EL (cell line): ENCODE results near the gene COL6A1.

Source experiments
- DNase-seq: peaks from one replicate; pipeline ENCODE4 v3.0.0-alpha.2; 2016

COL6A1 gene, protein sequence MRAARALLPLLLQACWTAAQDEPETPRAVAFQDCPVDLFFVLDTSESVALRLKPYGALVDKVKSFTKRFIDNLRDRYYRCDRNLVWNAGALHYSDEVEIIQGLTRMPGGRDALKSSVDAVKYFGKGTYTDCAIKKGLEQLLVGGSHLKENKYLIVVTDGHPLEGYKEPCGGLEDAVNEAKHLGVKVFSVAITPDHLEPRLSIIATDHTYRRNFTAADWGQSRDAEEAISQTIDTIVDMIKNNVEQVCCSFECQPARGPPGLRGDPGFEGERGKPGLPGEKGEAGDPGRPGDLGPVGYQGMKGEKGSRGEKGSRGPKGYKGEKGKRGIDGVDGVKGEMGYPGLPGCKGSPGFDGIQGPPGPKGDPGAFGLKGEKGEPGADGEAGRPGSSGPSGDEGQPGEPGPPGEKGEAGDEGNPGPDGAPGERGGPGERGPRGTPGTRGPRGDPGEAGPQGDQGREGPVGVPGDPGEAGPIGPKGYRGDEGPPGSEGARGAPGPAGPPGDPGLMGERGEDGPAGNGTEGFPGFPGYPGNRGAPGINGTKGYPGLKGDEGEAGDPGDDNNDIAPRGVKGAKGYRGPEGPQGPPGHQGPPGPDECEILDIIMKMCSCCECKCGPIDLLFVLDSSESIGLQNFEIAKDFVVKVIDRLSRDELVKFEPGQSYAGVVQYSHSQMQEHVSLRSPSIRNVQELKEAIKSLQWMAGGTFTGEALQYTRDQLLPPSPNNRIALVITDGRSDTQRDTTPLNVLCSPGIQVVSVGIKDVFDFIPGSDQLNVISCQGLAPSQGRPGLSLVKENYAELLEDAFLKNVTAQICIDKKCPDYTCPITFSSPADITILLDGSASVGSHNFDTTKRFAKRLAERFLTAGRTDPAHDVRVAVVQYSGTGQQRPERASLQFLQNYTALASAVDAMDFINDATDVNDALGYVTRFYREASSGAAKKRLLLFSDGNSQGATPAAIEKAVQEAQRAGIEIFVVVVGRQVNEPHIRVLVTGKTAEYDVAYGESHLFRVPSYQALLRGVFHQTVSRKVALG

DNA sequence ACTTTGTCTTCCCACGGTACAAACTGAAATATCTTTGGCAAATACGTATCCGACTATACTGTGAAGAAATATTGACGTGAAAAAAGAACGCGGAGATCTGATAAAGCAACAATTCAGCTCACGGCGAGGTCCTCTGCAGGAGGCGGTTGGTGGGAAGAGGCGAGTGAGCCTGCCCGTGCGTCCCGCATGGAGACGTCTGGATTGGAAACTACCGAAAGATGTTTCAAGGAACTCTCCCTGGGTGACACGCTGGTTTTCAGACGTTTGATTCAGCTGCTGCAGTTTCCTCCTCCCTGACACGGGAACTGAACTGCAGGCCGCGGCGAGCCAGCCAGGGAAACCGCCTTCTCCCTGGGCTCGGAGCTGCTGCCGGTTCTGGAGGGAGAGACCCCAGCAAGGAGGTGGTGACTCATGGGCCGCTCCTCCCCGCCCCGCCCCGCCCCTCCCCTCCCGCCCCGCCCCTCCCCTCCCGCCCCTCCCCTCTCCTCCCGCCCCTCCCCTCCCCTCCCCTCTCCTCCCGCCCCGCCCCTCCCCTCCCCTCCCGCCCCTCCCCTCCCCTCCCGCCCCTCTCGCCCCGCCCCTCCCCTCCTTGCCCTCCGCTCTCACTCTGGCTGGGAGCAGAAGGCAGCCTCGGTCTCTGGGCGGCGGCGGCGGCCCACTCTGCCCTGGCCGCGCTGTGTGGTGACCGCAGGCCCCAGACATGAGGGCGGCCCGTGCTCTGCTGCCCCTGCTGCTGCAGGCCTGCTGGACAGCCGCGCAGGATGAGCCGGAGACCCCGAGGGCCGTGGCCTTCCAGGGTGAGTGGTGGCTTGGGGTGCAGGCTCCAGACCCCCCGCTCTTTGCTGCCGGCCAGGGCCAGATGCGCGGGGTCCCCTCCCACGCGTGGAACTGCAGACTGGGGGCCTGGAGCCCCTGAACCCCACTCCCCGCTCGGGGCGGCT is at the start of gene COL6A1:
COL6A1 (plus strand) TSS at position 620 of the 941 bp plus-strand sequence; CDS start at position 701, 81 bp downstream.
- peak; percentile 89 for DNase-seq

DNA sequence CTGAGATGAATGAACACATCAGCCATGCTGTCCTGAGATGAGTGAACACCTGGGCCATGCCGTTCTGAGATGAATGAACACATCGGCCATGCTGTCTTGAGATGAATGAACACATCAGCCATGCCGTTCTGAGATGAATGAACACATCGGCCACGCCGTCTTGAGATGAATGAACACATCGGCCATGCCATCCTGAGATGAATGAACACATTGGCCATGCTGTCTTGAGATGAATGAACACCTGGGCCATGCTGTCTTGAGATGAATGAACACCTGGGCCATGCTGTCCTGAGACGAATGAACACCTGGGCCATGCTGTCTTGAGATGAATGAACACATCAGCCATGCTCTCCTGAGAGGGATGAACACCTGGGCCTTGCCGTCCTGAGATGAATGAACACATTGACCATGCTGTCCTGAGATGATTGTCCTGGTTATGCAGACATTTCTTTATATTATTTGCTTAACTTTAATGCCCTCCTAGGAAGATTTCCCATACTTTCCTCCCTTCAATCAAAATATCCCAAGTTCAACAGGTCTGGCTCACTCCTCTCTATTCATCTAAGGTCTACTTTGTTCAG is 48.6 kb upstream of the COL6A1 start:
- no peak for DNase-seq

DNA sequence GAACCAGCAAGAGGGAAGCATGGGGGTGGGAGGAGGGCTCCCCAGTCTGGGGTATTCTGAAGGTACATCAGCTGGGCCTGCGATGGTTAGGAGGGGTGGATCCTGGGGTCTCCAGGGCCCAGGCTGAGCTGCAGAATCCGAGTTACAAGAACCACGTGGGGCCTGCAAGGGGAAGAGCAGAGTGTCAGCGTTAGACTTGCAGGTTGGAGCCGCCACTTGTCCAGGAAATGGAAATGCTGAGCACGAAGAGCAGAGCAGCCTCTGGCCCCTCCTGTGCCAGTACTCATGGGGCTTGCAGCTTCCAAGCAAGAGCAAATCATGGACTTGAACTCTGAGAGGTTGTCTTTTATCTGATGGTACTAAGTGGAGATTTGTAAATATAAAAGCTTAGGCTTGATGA is 47.5 kb upstream of the COL6A1 start:
- DNase-seq = no peak

DNA sequence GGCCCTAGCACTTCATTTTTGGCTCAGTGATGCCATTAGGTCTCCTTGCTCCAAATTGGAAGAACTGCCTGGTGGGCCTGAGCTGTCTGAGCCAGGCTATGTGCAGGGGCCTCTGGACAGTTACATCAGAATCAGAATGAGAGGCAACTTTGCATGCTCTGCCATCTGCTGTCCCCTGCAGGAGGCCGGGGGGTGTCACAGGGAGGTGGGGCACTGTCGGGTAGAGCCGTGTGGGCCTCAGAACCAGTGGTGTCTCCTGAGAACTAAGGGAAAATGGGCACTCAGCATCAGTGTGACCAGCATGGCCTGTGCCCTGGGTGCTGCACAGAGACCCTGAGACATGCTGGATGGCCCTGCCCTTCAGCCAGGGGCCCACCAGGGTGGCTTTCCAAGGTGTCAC is 47.0 kb upstream of the COL6A1 start:
- DNase-seq = no peak

DNA sequence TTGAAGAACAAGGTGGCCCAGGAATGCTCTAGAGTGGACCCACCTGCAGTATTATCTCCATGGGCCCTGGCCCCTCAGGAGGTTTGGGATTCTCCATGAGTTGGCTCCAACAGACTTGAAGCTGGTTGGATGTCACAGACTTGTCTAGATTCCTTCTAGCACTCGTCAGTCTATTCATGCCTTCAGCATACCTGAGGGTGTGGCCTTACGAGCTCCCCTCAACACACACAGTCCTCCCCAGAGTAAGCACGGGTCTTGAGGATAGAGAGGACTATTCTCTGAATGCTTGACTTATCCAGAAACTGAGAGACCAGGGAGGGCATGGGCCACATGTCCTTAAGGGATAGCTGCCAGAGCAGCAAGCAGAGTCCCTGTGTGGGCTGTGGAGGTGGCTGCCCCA is 45.9 kb upstream of the COL6A1 start:
- DNase-seq = no peak

DNA sequence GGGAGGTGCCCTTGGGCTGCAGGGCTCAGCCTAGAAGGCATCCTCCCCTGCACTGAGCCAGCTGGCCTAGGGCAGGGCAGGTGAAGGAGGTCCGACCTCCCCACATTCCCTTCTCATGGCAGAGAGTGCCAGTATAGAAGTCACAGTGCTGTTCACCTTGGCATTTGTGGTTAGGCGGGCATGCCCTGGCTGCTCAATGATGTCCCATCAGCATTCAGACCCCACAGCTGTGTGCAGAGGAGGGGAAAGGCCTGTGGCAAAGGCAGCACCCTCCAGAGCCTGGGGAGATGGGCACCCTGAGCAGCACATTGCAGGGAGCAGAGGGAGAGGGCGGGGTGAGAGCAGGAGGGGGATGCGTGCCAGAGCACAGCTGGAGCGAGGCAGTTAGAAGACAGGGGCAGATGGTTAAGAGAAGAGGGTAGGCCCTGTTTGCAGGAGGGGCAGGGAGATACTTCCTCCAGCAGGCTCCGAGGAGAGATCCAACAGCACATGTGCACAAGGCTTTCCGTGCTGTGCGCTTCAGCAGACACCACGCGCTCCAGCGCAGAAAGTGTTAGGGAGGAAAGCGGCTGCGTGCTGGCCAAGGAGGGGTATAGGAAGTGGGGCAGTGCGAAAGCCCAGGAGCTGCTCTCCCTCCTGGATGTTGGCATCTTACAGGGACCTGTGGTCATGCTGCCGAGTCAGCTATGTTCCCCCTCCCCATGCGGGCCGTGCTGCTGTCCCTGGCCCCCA is 43.7 kb upstream of the COL6A1 start:
- no peak for DNase-seq

DNA sequence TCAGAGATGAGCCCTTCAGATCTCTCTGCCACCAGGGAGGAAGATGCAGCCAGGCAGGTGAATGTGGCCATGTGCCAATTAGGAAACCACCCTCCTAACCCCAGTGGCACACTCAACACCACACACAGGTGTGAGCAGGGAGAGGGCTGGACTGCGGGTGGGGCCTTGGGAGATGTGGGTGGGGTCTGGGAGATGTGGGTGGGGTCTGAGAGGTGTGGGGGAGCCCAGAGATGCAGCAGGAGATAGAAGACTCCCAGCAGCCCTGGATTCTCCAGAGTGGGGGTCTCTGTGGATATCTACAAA is 43.2 kb upstream of the COL6A1 start:
- no peak for DNase-seq

DNA sequence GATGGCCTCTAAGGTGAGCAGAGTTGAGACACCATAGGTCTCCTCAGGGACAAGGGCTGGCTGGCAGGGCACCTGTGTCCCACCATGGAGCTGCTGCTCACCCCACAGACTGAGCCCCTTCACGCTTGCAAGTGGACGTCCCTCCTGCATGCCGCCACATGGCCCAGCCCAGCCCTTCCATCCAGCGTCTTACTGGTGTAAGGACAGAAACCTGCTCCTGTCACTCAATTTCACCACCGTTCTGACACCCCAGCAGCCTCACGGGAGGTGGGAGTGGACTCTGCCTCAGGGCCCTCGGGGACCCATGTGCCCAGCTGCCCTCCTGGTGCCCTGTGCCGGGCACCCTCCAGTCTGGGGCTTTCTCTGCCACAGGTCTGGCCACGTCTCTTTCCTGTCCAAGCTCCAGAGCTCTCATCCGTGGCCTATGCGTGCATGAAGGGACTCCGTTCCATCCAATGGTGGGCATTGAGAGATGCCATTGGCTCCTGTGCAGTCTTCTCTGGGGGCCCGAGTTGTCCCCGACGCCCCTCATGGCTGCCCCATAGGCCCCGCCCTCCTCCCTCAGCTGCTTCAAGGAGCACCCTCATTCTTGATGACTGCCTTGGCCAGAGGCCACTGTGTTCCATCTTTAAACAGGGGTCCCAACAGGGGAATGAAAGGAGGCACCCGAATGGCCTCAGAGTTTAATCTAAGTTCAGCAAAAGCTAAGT is 42.6 kb upstream of the COL6A1 start:
- DNase-seq = no peak

DNA sequence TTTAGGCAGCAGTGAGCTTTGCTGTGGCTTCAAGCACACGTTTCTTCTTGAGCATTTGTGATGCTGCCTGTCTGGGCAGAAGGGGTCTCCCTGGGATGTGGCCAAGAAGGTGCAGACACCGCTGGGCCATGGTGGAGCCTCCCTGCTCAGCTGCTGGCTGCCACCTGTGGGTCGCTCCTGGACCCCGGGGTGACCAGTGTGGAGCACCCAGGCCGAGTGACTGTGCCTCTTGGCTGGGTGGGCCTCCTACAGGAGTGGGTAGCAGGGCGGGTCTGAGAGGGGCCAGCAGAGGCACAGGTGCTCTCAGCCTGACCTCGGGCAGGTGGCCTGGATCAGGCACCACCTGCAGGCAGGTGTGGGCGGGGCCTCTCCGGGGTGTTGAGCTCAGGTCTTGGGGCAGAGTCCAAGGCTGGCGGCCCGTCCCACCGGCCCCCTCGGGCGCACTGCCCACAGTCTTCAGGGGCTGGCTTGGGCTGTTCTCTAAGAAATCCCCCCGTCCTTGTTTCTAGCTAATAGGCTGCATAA is 42.0 kb upstream of the COL6A1 start:
- no peak for DNase-seq

DNA sequence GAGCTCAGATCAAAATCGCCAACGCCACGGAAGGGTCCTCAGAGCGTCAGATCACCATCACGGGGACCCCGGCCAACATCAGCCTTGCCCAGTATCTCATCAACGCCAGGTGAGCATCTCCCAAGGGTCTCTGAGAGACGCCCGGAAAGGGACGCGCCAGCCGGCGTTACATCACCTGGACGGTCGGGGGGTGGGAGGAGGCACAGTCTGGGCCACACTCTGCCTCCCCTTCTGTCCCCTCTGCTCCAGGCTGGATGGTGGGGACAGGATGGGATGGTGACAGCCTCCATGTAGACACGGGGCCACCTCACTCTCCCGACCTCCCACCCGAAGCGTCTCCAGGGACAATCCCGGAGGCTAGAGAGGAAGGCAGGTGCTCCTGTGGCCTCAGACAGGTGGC is 41.5 kb upstream of the COL6A1 start:
- DNase-seq = no peak

DNA sequence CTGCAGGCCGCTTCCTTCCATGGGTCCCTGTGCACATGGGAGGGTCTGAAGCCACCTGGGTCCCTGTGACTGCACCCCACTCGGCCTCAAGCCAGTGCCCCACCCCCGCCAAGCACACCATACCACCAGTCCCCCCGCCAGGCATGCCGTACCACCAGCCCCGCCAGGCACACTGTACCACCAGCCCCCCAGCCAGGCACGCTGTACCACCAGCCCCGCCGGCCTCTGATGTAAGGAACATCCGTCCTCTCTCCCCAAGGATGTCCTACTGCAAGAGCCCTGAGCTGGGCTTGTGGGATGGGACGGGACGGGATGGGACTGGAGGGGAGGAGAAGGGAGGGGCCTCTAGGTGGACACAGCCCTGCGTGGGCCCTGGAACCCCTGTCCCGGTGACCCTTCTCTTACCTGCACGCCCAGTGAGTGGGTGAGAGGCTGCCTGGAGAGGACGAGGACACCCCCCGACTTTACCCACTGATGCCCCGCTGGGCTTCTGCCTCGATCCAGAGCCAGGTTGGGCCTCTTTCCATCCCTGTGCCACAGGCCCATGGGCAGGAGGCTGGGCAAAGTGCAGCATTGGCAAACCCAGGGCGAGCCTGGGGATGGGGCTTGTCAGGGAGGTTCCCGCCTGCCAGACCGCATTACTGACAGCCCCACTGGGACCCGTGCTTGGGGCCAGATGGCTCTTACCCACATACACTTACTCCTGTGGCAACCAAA is 40.8 kb upstream of the COL6A1 start:
- DNase-seq = no peak

DNA sequence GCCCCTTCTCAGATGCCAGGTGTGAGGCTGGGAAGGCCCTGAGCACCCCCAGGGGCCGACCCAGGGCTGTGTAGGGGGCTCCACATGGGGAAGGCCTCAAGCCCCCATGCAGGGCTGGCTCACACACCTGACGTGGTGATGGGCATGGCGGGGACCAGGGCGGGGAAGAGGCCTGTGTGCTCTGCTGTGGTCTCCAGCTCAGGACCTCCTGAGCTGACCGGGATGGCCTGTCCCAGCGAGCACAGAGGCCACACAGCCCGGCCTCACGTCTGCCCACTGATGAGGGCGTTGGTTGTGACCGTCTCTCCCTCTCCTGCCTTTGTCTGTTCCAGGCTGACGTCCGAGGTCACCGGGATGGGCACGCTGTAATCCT is 40.2 kb upstream of the COL6A1 start:
- no peak for DNase-seq

DNA sequence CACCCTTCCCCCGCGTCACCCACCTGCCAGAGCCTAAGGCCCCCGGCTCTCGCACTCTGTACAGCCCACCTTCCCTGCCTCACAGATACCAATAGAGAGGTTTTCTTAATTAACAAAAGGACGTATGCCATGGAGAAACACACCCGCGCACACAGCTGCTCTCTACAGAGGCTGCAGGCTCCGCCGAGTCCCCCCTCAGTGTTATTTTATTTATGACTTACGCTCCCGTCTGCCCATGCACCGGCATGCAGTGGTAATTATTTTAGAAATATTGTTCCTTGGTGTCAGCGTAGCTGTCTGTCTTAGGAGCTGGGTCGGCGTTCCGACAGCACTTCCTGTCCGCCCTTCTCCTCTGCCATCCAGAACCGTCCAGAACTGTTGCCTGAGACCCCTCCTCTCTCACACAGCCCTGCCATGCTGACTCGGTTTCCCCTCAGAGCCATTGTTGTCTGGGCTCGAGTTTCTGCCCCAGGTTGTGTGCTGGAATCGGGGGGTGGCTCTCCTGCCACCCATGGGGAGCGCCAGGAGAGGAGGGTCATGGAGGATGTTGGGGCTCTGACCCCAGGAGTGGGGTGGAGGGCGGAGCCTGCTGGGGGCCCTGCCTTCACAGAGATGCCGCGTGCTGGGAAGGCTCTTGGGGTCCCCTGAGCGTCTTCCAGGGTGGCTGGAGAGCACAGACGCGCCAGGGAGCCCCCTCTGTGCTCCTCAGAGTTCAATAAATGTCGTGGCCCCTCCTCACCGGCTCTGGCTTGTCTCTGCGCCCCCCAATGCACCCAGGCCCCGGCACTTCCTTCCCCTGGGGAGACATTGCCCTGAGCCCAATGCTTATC is 39.6 kb upstream of the COL6A1 start:
- no peak for DNase-seq

DNA sequence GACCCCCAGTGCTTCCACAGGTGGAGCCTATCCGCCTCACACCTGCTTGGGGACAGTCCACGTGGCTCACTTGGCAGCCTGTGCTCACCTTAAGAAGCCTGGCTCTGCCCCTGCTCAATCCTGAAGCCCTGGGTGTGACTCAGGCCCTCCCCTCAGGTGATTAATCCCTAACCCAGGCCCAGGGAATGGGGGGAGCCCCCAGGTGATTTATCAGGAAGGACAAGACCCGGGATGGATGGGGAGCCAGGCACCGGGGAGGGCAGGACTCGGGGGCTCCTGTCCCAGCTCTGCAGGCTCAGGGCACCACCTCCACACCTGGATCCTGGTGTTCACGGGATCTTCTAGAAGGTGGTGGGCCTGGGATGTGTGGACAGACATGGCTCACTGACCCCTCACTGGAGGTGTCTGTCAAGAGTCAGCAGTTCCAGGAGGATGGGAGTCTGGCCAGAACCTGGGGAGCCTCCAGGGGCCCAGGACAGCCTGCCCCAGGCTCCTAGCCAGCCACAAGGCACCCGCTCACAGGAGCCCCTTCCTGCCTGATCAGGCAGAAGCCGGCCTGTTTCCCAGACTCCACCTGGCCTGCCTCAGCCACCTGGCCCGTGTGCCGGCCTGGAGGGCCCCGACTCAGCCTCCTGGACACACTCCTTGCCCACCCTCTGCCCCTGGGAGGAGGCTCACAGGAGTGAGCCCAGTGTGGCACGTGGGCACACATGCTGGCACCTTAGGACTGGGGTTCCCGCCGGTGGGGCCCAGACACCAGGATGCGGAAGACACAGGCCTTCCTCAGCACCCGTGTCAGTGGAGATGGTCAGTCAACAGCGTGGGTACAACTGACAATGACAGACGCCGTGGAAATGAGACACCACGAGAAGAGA is 38.6 kb upstream of the COL6A1 start:
- DNase-seq = no peak

DNA sequence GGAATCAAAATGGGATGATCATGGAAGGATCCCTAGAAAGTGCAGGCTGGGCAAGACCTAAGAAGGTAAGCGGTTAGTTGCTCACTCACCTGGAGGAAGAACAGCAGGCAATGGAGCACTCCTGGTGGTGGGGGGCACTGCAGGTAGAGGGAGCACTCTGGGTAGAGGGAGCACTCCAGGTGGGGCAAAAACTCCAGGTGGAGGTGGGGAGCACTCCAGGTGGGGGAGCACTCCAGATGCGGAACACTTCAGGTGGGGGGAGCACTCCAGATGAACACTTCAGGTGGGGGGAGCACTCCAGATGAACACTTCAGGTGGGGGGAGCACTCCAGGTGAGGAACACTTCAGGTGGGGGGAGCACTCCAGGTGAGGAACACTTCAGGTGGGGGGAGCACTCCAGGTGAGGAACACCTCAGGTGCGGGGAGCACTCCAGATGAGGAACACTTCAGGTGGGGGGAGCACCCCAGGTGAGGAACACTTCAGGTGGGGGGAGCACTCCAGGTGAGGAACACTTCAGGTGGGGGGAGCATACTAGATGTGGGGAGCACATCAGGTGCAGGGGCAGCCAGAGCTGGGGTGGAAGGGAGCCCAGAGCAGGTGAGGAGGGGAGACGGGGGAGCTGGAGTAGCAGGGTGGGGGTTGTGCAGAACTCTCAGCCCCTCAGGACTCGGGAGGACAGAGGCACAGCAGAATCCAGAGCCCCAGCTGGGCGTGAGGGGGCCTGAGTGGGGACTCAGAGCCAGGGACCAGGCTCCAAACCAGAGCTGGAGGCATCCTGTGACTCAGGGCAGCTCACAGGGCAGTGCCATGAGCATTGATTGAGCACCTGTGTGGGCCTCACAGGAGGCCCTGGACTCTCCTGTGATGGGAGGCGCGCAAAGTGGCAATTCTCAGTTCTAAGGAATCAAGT is 37.7 kb upstream of the COL6A1 start:
- no peak for DNase-seq

DNA sequence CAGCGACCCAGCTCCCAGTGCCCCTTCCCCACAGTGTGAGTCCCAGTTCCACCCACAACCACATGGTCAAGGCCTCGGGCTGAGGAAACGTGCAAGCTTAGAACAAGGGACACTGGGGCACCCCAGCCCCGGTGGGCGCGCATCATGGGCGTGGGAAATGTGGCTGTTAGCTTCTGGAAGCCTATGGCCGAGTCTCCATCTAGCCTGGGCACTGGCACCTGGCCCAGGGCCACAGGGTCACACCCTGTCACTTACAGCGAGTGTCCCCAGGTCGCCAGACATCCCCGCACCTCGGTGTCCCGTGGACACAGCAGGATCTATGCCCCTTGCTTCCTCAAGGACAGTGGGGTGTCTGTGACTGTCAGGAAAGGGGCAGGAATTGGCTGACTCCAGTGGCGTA is 37.0 kb upstream of the COL6A1 start:
- no peak for DNase-seq
